IPS-18a (cell line): ENCODE data around the gene FOXL1.
"Not testable (repeated sequence)": the region's sequence is repeated elsewhere in the genome, so short reads cannot be mapped to it uniquely, and the experiment has no call there.

Experiments used
- H3K27ac ChIP-seq: one replicate; pipeline ENCODE4 v1.5.1; 2013; ENCODE audit warnings: low read length
- H3K27me3 ChIP-seq: one replicate; pipeline ENCODE4 v1.6.1; 2013; ENCODE audit warnings: mild to moderate bottlenecking, low read length; ENCODE audit not compliant: control insufficient read depth, insufficient read depth
- H3K36me3 ChIP-seq: one replicate; pipeline ENCODE4 v1.6.1; 2013; ENCODE audit warnings: low read depth, low read length; ENCODE audit not compliant: control insufficient read depth
- H3K4me1 ChIP-seq: one replicate; pipeline ENCODE4 v1.6.1; 2013; ENCODE audit warnings: low read depth, low read length; ENCODE audit not compliant: control insufficient read depth
- H3K4me3 ChIP-seq: one replicate; pipeline ENCODE4 v1.5.1; 2013; ENCODE audit warnings: low read length
- H3K9ac ChIP-seq: one replicate; pipeline ENCODE4 v1.6.1; 2013; ENCODE audit warnings: mild to moderate bottlenecking, low read length, moderate library complexity
- H3K9me3 ChIP-seq: one replicate; pipeline ENCODE4 v1.6.1; 2013; ENCODE audit warnings: low read depth, low read length; ENCODE audit not compliant: control insufficient read depth

The FOXL1 gene

DNA sequence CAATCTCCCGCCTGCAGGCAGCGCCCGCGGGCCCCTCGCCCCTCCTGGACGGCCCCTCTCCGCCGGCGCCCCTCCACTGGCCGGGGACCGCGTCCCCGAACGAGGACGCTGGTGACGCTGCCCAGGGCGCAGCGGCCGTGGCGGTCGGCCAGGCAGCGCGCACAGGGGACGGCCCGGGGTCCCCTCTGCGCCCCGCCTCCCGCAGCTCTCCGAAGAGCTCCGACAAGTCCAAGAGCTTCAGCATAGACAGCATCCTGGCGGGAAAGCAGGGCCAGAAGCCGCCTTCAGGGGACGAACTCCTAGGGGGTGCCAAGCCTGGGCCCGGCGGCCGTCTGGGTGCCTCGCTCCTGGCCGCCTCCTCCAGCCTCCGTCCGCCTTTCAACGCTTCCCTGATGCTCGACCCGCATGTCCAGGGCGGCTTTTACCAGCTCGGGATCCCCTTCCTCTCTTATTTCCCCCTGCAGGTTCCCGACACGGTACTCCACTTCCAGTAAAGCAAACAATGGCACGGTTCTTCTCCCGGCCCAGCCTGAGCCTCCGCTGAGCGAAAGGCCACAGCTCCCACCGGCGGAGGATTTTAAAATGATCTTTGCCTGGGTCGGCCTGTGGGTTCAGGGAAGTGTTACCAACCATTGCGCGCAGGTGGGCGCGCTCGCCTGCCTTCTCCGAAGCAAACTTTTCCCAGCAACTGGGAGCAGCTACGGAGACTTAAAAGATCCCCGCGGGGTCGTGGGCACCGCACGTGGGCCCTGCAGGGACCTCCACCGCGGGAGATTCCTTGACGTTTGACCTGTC, 1.1 kb downstream of the FOXL1 start:
- peak overlapping the region; percentile 42 for H3K4me3 ChIP-seq
- no peak overlapping the region for H3K27ac ChIP-seq
- H3K9me3 ChIP-seq: no peaks in the 10 kb centered on the region
- H3K36me3 ChIP-seq: no peaks in the 10 kb centered on the region
- peaks cover 97% of the 10 kb centered on the region for H3K27me3 ChIP-seq
- no peak overlapping the region for H3K9ac ChIP-seq
- peaks cover 28% of the 10 kb centered on the region for H3K4me1 ChIP-seq

DNA sequence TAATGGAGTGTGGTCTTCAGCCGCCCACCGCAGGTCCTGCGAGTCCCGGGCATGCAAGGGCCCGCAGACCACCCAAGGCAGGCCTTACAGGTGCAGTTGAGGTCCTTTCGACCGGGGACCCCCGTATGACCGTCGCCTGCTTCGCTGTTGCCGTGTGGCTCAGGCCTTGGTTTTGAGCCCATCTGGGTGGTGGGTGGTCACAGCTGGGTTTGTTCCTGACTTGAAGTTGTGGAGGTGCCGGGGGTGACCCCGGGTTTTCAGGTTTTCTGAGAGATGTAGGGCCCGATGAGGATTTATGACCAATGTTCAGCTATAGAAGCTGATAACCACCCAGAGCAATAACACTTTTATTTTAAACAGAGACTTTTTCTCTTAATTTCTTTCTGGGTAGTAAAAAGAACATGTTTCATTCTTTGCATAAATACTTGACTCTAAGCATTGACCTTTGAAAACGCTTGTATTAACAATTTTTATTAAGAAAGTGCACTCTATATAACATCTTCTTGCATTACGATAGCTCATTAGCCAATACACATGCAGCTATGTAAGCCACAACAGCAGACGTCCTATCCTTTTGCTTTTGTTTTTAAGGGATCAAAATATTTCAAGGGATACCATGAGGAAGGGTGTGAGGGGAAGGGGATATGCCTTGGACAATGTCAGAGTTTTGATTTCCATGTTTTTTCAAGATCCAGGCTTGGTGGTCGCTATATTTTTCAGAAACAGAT, 1.9 kb downstream of the FOXL1 start:
- no peaks in the 10 kb centered on the region for H3K36me3 ChIP-seq
- H3K27ac ChIP-seq: no peak overlapping the region
- peak overlapping the region; percentile 11 for H3K4me3 ChIP-seq
- H3K9ac ChIP-seq: no peak overlapping the region
- H3K9me3 ChIP-seq: no peaks in the 10 kb centered on the region
- H3K4me1 ChIP-seq: peaks cover 26% of the 10 kb centered on the region
- H3K27me3 ChIP-seq: peaks cover 89% of the 10 kb centered on the region

DNA sequence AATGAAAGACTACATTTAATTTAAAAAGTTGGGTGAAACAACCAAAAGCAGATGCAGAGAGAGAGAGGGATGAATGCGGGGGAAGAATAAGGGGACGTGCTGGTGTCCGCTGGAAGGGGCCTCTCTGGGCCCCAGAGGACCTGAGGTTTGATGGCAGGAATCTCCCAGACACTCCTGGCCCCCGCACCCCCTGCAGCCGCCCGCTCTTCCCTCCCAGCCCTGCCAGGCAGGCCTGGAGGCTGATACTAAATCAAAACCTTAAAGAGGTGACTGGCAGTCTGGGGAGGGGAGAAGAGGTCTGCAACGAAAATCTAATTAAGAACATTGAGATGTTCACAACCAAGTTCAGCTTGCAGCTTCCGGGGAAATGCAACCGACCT, 2.4 kb downstream of the FOXL1 start:
- Histone ChIP-seq H3K9ac (no peak overlapping the region), H3K4me3 (no peak overlapping the region), H3K36me3 (no peaks in the 10 kb centered on the region), H3K9me3 (no peaks in the 10 kb centered on the region), H3K27me3 (peaks cover 84% of the 10 kb centered on the region), H3K27ac (no peak overlapping the region), H3K4me1 (peaks cover 23% of the 10 kb centered on the region)

DNA sequence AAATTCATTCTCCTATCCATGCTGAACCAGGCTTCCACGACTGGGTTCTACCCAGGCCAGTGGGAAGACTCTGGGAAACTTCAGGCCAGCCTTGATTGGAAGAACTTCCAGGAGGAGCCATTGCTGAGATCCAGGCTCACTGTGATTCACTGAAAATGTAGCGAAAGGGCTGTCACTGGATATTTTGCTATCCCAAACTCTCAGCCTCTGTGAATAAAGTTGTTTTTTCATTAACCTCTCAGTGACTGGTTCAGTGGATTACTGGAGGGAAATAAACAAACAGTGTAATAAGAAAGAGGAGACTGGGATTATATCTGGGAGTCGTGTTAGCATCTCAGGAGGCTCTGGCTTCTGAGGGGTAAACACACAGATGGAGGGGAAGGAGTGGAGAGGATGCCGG, 3.1 kb downstream of the FOXL1 start:
- no peaks in the 10 kb centered on the region for H3K9me3 ChIP-seq
- H3K4me3 ChIP-seq: no peak overlapping the region
- no peak overlapping the region for H3K27ac ChIP-seq
- H3K27me3 ChIP-seq: peaks cover 77% of the 10 kb centered on the region
- peaks cover 23% of the 10 kb centered on the region for H3K4me1 ChIP-seq
- no peaks in the 10 kb centered on the region for H3K36me3 ChIP-seq
- no peak overlapping the region for H3K9ac ChIP-seq

DNA sequence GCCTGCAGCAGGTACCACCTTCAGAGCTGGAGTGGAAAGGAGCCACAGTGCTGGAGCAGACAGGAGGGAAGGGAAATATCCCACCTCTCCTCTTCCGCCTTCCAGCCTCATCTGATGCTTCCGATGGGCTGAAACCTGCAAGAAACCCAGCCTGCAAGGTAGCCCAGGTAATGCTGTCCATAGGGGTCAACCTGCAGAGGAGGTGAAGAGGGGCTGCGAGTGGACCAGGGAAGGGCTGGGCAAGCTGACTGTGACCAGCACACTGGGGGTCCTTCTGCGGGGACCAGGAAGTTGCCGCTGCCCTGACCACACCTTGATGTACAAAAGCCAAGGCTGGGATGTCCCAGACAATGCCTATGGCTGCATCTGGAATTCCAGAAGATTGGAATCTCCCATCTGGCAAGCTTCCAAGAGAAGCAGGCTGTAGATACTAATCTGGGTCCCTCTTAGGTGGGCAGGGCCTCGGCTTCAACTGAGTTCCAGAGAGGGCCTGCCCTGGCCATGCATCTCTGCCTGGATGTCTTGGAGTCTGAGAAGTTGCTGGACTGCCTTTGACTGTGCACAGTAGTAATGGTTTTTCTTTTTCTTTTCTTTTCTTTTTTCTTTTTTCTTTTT, 5.8 kb downstream of the FOXL1 start:
- Histone ChIP-seq H3K9ac (no peak overlapping the region), H3K27ac (no peak overlapping the region), H3K9me3 (no peaks in the 10 kb centered on the region), H3K36me3 (no peaks in the 10 kb centered on the region), H3K27me3 (peaks cover 50% of the 10 kb centered on the region), H3K4me1 (peaks cover 3% of the 10 kb centered on the region), H3K4me3 (no peak overlapping the region)

DNA sequence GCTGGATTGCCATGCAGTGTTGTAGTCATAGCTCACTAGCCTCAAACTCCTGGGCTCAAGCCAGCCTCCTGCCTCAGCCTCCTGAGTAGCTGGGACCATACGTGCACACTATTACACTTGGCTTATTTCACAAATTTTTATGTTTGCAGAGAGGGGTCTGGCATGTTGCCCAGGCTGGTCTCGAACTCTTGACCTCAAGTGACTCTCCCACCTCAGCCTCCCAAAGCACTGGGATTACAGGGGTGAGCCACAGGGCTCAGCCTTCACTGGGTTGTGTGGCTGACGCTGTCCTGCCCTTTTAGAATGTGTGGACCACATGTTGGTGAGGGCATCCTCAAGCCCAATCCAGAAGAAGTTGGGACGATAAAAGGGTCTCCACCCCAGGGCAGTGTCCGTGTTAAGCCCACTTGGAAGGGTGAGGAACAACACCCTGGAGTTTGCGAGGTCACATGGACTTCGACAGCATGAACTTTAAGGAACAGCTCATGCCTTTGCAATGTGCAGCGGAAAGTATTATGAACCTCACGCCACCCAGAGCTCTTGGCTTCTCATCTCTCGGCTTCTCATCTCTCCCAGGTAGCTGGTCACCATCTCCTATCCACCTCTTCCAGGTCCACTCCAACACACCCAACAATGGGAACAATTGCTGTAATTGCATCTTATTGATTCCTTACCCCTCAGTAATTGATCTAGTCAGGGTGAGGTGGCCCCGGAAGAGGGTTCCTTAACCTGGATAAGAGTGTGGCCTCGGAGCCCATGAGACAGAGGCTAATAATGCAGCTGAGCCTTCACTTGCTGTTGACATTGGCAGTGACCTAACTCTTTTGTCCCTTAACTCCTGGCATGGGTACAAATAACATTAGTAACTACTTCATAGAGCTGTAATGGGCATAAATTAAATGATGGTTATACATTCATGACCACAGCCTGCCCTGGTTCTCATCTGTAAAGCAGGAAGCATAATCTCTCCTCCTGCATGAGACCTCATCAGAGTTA, 6.7 kb downstream of the FOXL1 start:
- H3K9me3 ChIP-seq: no peaks in the 10 kb centered on the region
- H3K4me1 ChIP-seq: no peaks in the 10 kb centered on the region
- H3K36me3 ChIP-seq: no peaks in the 10 kb centered on the region
- no peak overlapping the region for H3K27ac ChIP-seq
- no peak overlapping the region for H3K4me3 ChIP-seq
- peaks cover 50% of the 10 kb centered on the region for H3K27me3 ChIP-seq
- no peak overlapping the region for H3K9ac ChIP-seq

DNA sequence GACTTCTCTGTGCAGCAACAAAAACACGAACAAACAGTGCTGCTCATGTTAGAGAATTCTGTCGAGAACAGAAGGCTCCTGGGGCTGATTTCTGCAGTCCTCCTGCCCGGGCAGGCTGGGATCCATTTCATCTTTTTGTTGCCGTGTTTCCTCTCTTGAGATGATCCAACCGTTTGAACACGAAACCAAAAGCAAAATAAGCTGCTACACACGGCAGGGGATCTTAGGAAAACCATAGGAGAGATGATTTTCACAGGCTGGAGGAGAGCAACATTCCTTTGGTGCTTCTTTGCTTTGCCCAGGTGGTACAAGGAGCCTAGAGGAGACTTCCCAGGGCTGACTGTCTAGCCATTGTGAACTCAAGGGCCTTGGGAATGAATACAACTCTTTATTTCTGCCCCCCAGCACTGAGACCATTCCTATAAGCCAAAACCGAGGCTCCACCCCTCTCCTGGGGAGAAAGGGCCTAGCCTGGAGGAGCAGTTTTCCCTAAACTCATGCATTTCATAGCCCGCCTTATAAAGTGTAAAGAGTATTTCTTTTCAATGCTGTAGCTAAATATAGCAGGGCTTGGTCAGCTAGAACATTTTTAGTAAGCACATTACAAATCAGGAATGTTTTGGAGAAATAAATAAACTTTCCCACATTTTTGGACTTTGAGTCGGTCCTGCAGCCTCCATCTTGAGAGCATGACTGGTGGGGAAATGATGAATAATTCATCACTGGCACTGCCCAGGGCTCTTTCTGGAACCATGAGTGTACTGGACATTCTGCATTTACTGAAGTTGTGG, 7.7 kb downstream of the FOXL1 start:
- Histone ChIP-seq H3K9ac (no peak overlapping the region), H3K36me3 (no peaks in the 10 kb centered on the region), H3K9me3 (no peaks in the 10 kb centered on the region), H3K4me1 (no peaks in the 10 kb centered on the region), H3K27me3 (peaks cover 41% of the 10 kb centered on the region), H3K27ac (no peak overlapping the region), H3K4me3 (no peak overlapping the region)

DNA sequence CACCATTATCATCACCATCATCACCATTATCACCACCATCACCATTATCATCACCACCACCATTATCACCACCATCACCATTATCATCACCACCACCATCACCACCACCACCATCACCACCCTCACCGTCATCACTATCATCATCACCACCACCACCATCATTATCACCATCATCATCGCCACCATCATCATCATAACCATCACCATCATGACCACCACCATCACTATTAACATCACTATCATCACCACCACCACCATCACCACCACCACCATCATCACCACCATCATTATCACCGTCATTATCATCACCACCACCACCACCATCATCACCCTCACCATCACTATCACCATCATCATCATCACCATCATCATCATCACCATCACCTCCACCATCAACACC, 9.1 kb downstream of the FOXL1 start:
- peaks cover 26% of the 10 kb centered on the region for H3K27me3 ChIP-seq
- no peak overlapping the region for H3K4me3 ChIP-seq
- H3K9me3 ChIP-seq: no peaks in the 10 kb centered on the region
- H3K9ac ChIP-seq: no peak overlapping the region
- no peak overlapping the region for H3K27ac ChIP-seq
- H3K4me1 ChIP-seq: no peaks in the 10 kb centered on the region
- no peaks in the 10 kb centered on the region for H3K36me3 ChIP-seq

DNA sequence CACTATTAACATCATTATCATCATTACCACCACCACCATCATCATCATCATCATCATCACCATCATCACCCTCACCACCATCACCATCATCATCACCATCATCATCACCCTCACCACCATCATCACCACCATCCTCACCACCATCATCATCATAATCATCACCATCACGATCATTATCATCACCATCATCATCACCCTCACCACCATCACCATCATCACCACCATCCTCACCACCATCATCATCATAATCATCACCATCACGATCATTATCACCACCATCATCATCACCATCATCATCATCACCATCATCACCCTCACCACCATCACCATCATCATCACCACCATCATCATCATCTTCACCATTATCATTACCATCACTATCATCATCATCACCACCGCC, 9.6 kb downstream of the FOXL1 start:
- H3K36me3 ChIP-seq, H3K4me3 ChIP-seq, H3K27ac ChIP-seq, H3K9me3 ChIP-seq, H3K9ac ChIP-seq, H3K4me1 ChIP-seq: not testable (repeated sequence)
- H3K27me3 ChIP-seq: peaks cover 22% of the 10 kb centered on the region

DNA sequence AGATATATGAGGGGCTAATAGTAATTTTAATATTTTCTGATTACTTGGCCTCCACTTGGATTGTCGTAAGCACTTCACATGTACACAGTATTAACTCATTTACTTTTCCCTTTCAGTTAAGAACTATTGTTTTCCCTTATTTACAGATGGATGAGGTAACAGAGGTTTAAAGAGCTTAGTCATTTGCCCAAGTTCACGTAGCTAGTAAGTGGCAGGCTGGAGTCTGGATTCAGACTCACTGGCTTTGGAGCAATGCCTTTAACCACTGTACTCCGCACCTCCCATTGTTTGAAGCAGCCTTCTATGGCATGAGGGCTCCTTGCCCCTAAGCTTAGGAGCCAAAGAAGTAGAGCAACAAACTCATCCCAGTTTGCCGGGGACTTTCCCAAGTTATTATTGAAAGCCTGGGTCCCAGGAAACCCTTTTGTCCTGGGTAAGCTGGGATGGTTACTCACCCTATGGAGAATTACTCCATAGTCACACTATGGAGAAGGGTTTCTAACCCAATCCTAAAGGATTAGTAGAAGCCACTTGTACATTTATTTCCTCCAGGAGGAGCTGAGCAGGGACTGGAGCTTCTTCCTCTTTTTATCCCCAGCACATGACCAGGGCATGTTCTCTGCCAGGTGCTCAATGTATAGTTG, 12.3 kb downstream of the FOXL1 start:
- no peaks in the 10 kb centered on the region for H3K4me1 ChIP-seq
- no peak overlapping the region for H3K9ac ChIP-seq
- H3K36me3 ChIP-seq: no peaks in the 10 kb centered on the region
- peaks cover 14% of the 10 kb centered on the region for H3K27me3 ChIP-seq
- H3K4me3 ChIP-seq: no peak overlapping the region
- no peak overlapping the region for H3K27ac ChIP-seq
- no peaks in the 10 kb centered on the region for H3K9me3 ChIP-seq
